ENCODE results near the gene HDAC6.

DNA sequence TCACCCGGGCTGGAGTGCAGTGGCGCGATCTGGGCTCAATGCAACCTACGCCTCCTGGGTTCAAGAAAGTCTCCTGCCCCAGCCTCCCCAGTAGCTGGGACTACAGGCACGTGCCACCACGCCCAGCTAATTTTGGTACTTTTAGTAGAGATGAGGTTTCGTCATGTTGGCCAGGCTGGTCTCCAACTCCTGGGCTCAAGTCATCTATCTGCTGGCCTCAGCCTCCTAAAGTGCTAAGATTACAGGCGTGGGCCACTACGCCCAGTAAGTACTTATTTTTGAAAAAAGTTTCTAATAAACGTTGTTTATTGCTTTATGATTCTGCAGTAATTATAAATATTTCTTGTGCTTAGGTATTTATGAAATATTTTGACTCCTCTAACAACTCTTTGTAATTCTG, 37.8 kb downstream of the HDAC6 start:
- TF ChIP-seq CTCF (conservative IDR thresholded peaks at IDR 0.05) (no peak), ZFX (IDR thresholded peaks at IDR 0.05) (no peak)
